Psoas muscle (tissue), 8 donors: ENCODE data around the gene GRID1. TPM values are rescaled to one million over a fixed set of nuclear protein-coding genes. Genes with fewer than 3 reads are reported as not detected.

Source experiments
- ATAC-seq, 4 donors: fragments of 200-7000 bp; cut with Tn5 transposase; one replicate each; pipeline ENCODE4 v1.9.1; 2020; ENCODE audit warnings: moderate library complexity in 3 of 4, mild to moderate bottlenecking in 2 of 4
- DNase-seq, 2 donors: peaks; one replicate each; pipeline ENCODE4 v3.0.0-alpha.2; 2020
- H3K27ac ChIP-seq: fragments of 200-600 bp; one replicate; pipeline ENCODE4 v1.8.0; 2022
- H3K27me3 ChIP-seq, 3 donors: fragments of 200-600 bp in 1 of 3; one replicate each; pipeline versions ENCODE4 v1.6.1 to v1.8.0; 2013 to 2022; ENCODE audit warnings: low read length in 2 of 3, mild to moderate bottlenecking in 2 of 3, moderate library complexity in 1 of 3; ENCODE audit not compliant: insufficient read depth in 3 of 3
- H3K36me3 ChIP-seq, 2 donors: fragments of 200-600 bp in 1 of 2; one replicate each; pipeline versions ENCODE4 v1.6.1 to v1.8.0; 2013 to 2022; ENCODE audit warnings: low read depth in 1 of 2, mild to moderate bottlenecking in 1 of 2, moderate library complexity in 1 of 2; ENCODE audit not compliant: insufficient read depth in 1 of 2
- H3K4me1 ChIP-seq: fragments of 200-600 bp; one replicate; pipeline ENCODE4 v1.8.0; 2022
- H3K4me3 ChIP-seq: fragments of 200-600 bp; one replicate; pipeline ENCODE4 v1.8.0; 2022; ENCODE audit warnings: mild to moderate bottlenecking
- H3K9me3 ChIP-seq: fragments of 200-600 bp; one replicate; pipeline ENCODE4 v1.8.0; 2022
- WGBS, 3 donors: extraction: QIAGEN DNeasy Blood & Tissue Kit; methylation state at CpG; one replicate each; pipeline versions ENCODE4 v1.1.6 to v1.1.7; 2013; 5-methylcytosine and 5-hydroxymethylcytosine counted together
- intact Hi-C, 2 donors: fragments of 100-400 bp; cut with DNase I; formaldehyde crosslinking; loops; one replicate each; pipeline versions ENCODE4 v1.11.0 to v1.14.2; 2022
- polyA plus RNA-seq, 3 donors: library from polyadenylated mRNA; stranded (reverse); fragments of 200-250 nt; gene quantifications; one replicate each; pipeline ENCODE4 v1.2.3, GENCODE V29; 2013
- total RNA-seq, 4 donors: library from RNA; stranded (reverse); fragmentation: NEBNext Ultra II Directional in 2 of 4; extraction: Animal tissue kit (Norgen Biotek cat#: 25700) in 2 of 4; gene quantifications; one replicate each; pipeline versions ENCODE4 v1.2.1 to v1.2.4, GENCODE V29; 2021 to 2023
- TF ChIP-seq, protein P1 (sequence below): fragments of 200-600 bp; IDR thresholded peaks from one replicate; pipeline ENCODE4 v1.8.0; 2022; ENCODE audit warnings: antibody characterized with exemption
- donor health status: healthy with polysubstance abuse.
- donor health status: DM: no; HTN: no; CAD: no; lungs with moderate emphysema.
- donor health status: Bipolar disorder and iron deficiency.
- donor health status: healthy.
- donor health status: DM: yes; HTN: yes; CAD: no.
- donor health status: DM: no; HTN: no; CAD: no.
- donor health status: DM: no; HTN: no; CAD: no.
- donor health status: DM: yes; HTN: yes; CAD: no.

The GRID1 gene
- total and polyA plus RNA-seq, 7 donors = 0.17 to 0.56 (median 0.24) TPM

DNA sequence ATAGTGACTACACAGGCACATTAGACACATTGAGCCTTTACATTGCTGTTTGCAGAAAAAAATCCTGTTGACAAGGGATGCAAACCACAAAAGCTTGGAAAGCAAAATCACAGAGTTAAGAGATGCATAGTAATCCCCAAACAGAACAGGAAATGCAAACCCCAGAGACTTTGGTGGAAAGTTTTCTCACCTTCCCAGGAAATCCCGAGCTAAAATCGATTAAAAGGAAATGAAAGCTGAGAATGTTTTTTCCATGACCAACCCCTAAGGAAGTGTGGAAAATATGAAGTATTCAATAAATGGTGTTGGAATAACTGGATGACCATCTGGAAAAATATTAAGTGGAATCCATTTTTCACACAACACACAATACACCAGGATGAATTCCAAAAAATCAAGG lies 598.7 kb downstream of the GRID1 start:
- H3K27ac ChIP-seq = no peak overlapping the region
- no peak for ATAC-seq
- no peaks in the 10 kb centered on the region for H3K4me1 ChIP-seq
- no peaks in the 10 kb centered on the region for H3K27me3 ChIP-seq
- 3 to 11% (median 10%) methylated on average over 2 of the region's 2 CpGs for WGBS, 3 donors
- H3K4me3 ChIP-seq = no peak overlapping the region
- intact Hi-C loops = no loop called here
- TF ChIP-seq, protein P1, sequence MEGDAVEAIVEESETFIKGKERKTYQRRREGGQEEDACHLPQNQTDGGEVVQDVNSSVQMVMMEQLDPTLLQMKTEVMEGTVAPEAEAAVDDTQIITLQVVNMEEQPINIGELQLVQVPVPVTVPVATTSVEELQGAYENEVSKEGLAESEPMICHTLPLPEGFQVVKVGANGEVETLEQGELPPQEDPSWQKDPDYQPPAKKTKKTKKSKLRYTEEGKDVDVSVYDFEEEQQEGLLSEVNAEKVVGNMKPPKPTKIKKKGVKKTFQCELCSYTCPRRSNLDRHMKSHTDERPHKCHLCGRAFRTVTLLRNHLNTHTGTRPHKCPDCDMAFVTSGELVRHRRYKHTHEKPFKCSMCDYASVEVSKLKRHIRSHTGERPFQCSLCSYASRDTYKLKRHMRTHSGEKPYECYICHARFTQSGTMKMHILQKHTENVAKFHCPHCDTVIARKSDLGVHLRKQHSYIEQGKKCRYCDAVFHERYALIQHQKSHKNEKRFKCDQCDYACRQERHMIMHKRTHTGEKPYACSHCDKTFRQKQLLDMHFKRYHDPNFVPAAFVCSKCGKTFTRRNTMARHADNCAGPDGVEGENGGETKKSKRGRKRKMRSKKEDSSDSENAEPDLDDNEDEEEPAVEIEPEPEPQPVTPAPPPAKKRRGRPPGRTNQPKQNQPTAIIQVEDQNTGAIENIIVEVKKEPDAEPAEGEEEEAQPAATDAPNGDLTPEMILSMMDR = no peak
- DNase-seq = no peak
- H3K36me3 ChIP-seq = no peaks in the 10 kb centered on the region
- H3K9me3 ChIP-seq = no peaks in the 10 kb centered on the region

DNA sequence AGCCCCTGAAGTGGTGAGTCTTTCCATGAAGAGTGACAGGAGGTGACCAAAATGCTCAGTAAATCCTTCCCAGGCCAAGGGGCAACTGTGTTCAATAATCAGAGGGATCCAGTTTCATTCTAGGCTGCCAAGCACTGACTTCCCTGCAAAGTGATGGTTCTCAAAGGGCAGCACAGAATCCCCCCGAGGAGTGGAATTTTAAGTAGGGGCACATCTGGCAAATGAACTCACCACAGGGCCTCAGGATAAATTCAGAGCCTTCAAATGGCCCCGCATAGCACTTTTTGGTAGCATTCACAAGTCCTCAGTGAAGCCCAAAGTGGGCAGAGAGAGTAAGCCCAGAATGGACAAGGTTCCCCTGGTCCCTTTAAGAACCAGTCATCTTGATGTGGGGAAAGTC lies 602.5 kb downstream of the GRID1 start:
- 56 to 61% (median 60%) methylated on average over 2 of the region's 2 CpGs for WGBS, 3 donors
- no peaks in the 10 kb centered on the region for H3K36me3 ChIP-seq
- H3K4me1 ChIP-seq = no peaks in the 10 kb centered on the region
- no peak overlapping the region for H3K4me3 ChIP-seq
- no peaks in the 10 kb centered on the region for H3K27me3 ChIP-seq
- DNase-seq (no peak), ATAC-seq (no peak)
- TF ChIP-seq, protein P1 = no peak
- intact Hi-C loops = no loop called here
- H3K9me3 ChIP-seq = no peaks in the 10 kb centered on the region
- H3K27ac ChIP-seq = no peak overlapping the region

DNA sequence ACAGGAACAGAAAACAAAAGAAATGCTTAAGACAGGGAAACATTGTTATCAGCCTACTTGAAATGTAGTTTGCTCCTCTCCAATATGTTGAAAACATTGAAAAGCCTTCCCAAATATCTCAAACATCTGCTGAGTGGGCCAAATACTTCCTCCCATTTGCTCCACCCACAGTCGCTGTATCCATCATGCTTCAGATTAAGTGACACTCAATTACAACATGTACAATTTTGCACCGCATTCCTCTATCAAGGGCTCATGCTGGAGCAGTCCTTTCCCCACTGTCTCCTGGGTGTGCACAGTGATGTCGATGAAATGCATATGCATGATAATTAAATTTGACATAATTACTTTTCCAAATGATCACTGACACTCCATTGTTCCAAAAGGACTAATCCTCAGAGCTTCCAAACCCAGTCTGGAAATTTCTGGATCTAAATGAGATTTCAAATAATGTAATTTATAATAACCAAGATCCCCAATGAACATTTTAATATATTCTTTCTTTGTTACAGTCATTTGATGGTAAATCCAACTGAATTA lies 604.6 kb downstream of the GRID1 start:
- intact Hi-C loops = no loop called here
- H3K27ac ChIP-seq = no peak overlapping the region
- TF ChIP-seq, protein P1 = no peak
- H3K27me3 ChIP-seq = no peaks in the 10 kb centered on the region
- ATAC-seq = no peak
- no peaks in the 10 kb centered on the region for H3K4me1 ChIP-seq
- WGBS, 3 donors = 18 to 26% (median 24%) methylated on average over 3 of the region's 3 CpGs
- DNase-seq = no peak
- no peak overlapping the region for H3K4me3 ChIP-seq
- H3K9me3 ChIP-seq = no peaks in the 10 kb centered on the region
- no peaks in the 10 kb centered on the region for H3K36me3 ChIP-seq

DNA sequence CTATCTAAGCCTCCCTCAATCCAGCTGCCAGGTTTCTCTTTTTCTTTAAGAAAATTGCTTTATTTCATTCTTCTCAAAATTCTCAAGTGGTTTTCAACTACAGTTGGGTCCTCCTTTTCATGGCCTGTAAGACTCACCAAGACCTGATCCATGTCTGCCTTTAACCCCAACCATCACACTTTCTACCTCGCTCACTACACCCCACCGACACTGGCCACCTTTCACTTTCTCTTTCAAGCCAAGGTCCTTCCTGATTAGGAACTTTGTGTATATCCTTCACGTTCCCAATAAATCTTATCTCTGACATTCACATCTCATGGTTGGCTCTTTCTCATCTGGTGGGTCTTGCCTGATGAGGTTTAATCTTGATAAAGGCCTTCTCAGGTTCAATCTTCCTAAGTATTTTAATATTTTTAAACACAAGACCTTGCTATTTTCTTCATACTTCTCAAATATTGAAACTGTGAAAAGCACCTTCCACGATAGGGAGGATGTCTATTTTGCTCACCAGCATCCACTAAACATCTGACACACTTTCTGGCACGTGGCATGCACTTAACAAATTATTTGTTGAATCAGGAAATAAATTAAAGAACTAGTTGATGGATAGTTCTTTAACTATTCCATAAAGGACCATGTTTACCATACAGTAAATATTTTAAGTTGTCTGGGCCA lies 624.8 kb downstream of the GRID1 start:
- no peak overlapping the region for H3K4me3 ChIP-seq
- 71 to 79% (median 72%) methylated on average over 5 of the region's 5 CpGs for WGBS, 3 donors
- DNase-seq (no peak), ATAC-seq (no peak)
- peaks cover 0 to 4% (median 0%) of the 10 kb centered on the region in 3 donors for H3K27me3 ChIP-seq
- H3K4me1 ChIP-seq = no peaks in the 10 kb centered on the region
- intact Hi-C loops = no loop called here
- TF ChIP-seq, protein P1 = no peak
- H3K9me3 ChIP-seq = no peaks in the 10 kb centered on the region
- no peaks in the 10 kb centered on the region for H3K36me3 ChIP-seq
- no peak overlapping the region for H3K27ac ChIP-seq

DNA sequence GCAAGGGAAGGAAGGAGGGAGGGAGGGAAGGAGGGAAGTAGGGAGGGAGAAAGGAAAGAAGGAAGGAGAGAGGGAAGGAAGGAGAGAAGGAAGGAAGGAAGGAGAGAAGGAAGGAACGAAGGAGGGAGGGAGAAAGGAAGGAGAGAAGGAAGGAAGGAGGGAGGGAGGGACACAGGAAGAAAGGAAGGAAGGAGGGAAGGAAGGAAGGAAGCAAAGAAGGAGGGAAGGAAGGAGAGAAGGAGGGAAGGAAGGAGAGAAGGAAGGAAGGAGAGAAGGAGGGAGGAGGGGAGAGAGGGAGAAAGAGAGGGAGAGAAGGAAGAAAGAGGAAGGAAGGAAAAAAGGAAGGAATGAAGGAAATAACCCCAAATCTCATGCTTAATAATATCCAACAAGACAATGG lies 630.6 kb downstream of the GRID1 start:
- no peak overlapping the region for H3K4me3 ChIP-seq
- H3K4me1 ChIP-seq = no peaks in the 10 kb centered on the region
- intact Hi-C loops = no loop called here
- TF ChIP-seq, protein P1 = no peak
- WGBS, 3 donors = 65 to 67% (median 66%) methylated on average over 1 of the region's 1 CpG
- no peak overlapping the region for H3K27ac ChIP-seq
- no peaks in the 10 kb centered on the region for H3K36me3 ChIP-seq
- ATAC-seq (no peak), DNase-seq (no peak)
- no peaks in the 10 kb centered on the region for H3K9me3 ChIP-seq
- peaks cover 0 to 4% (median 0%) of the 10 kb centered on the region in 3 donors for H3K27me3 ChIP-seq
